IMR-90 (cell line): ENCODE measurements around the gene STRIP2. TPM values are rescaled to one million over a fixed set of nuclear protein-coding genes. Genes with fewer than 3 reads are reported as not detected.

Experiments used
- ATAC-seq: fragments of 200-7000 bp; cut with Tn5 transposase; 2 replicates; pipeline ENCODE4 v1.9.1; 2020; ENCODE audit warnings: low read depth, mild to moderate bottlenecking, moderate library complexity
- BruUV-seq: library from RNA; stranded (reverse); fragments of 400-500 nt; replicated peaks from 2 replicates; lab custom pipeline; 2021; lab: Mats Ljungman, UMichigan
- CTCF ChIA-PET: fragments of 300-600 bp; formaldehyde crosslinking; extraction: SDS; loops from one replicate; lab custom pipeline; 2021; ENCODE audit warnings: antibody characterized with exemption; lab: Yijun Ruan, JAX
- POLR2A ChIA-PET: fragments of 300-600 bp; sonication (Branson Sonifier 250); formaldehyde crosslinking; loops from one replicate; lab custom pipeline; 2022; ENCODE audit warnings: antibody characterized with exemption; ENCODE audit not compliant: unreplicated experiment; lab: Charles Lee
- DNase-seq: peaks from one replicate; pipeline ENCODE4 v3.0.0; 2013
- H2AFZ ChIP-seq: replicated peaks from 2 replicates; pipeline ENCODE3; 2013; ENCODE audit warnings: low read length, mild to moderate bottlenecking; ENCODE audit not compliant: poor library complexity
- H2AK5ac ChIP-seq: 2 replicates; pipeline ENCODE4 v1.6.1; 2013; ENCODE audit warnings: low read depth, low read length, inconsistent platforms
- H2AK9ac ChIP-seq: replicated peaks from 2 replicates; pipeline ENCODE3; 2013; ENCODE audit warnings: mild to moderate bottlenecking, low read depth, low read length, moderate library complexity; ENCODE audit not compliant: poor library complexity
- H2BK120ac ChIP-seq: 2 replicates; pipeline ENCODE4 v1.6.1; 2013; ENCODE audit warnings: low read depth, low read length, inconsistent platforms
- H2BK15ac ChIP-seq: 3 replicates; pipeline ENCODE4 v1.6.1; 2013; ENCODE audit warnings: low read depth, low read length, inconsistent platforms
- H2BK20ac ChIP-seq: 2 replicates; pipeline ENCODE4 v1.6.1; 2013; ENCODE audit warnings: low read depth, mild to moderate bottlenecking, inconsistent platforms, low read length, moderate library complexity
- H2BK5ac ChIP-seq: 2 replicates; pipeline ENCODE4 v1.6.1; 2013; ENCODE audit warnings: mild to moderate bottlenecking, low read depth, low read length, inconsistent platforms; ENCODE audit not compliant: poor library complexity, severe bottlenecking
- H3K14ac ChIP-seq: replicated peaks from 2 replicates; pipeline ENCODE4 v1.6.1; 2013; ENCODE audit warnings: low read depth, low read length, inconsistent platforms
- H3K18ac ChIP-seq: 2 replicates; pipeline ENCODE4 v1.6.1; 2013; ENCODE audit warnings: low read depth, low read length, control low read depth
- H3K23ac ChIP-seq: 2 replicates; pipeline ENCODE4 v1.6.1; 2013; ENCODE audit warnings: low read depth, low read length, inconsistent platforms
- H3K27ac ChIP-seq: 2 replicates; pipeline ENCODE4 v1.5.1; 2013; ENCODE audit warnings: mild to moderate bottlenecking, control low read depth, low read length; ENCODE audit not compliant: insufficient read depth
- H3K27me3 ChIP-seq: 2 replicates; pipeline ENCODE4 v1.6.1; 2013; ENCODE audit warnings: low read length; ENCODE audit not compliant: control insufficient read depth, insufficient read depth
- H3K36me3 ChIP-seq: 2 replicates; pipeline ENCODE4 v1.6.1; 2013; ENCODE audit warnings: low read length, mixed read lengths; ENCODE audit not compliant: control insufficient read depth, insufficient read depth
- H3K4ac ChIP-seq: 2 replicates; pipeline ENCODE4 v1.6.1; 2013; ENCODE audit warnings: low read depth, low read length, inconsistent platforms
- H3K4me1 ChIP-seq: 2 replicates; pipeline ENCODE4 v1.6.1; 2013; ENCODE audit warnings: low read length, mixed read lengths; ENCODE audit not compliant: control insufficient read depth, insufficient read depth
- H3K4me2 ChIP-seq: 2 replicates; pipeline ENCODE4 v1.6.1; 2013; ENCODE audit warnings: low read depth, mild to moderate bottlenecking, control low read depth, low read length, moderate library complexity
- H3K4me3 ChIP-seq: 2 replicates; pipeline ENCODE4 v1.5.1; 2013; ENCODE audit warnings: low read depth, mild to moderate bottlenecking, control low read depth, low read length, moderate library complexity; ENCODE audit not compliant: insufficient read depth
- H3K56ac ChIP-seq: 2 replicates; pipeline ENCODE4 v1.6.1; 2013; ENCODE audit warnings: low read length, inconsistent platforms; ENCODE audit not compliant: insufficient read depth; ENCODE audit errors: extremely low read depth
- H3K79me1 ChIP-seq, 2 experiments: 2 replicates each; pipeline ENCODE4 v1.6.1; 2013; ENCODE audit warnings: low read length in 2 of 2, inconsistent platforms in 1 of 2, low read depth in 1 of 2
- H3K9ac ChIP-seq: 2 replicates; pipeline ENCODE4 v1.6.1; 2013; ENCODE audit warnings: low read depth, low read length, control low read depth
- H3K9me1 ChIP-seq: 2 replicates; pipeline ENCODE4 v1.6.1; 2013; ENCODE audit warnings: low read length, inconsistent platforms; ENCODE audit not compliant: insufficient read depth
- H3K9me3 ChIP-seq: 2 replicates; pipeline ENCODE4 v1.6.1; 2013; ENCODE audit warnings: low read length; ENCODE audit not compliant: control insufficient read depth, insufficient read depth
- H4K20me1 ChIP-seq: 2 replicates; pipeline ENCODE4 v1.6.1; 2013; ENCODE audit warnings: low read length, inconsistent platforms; ENCODE audit not compliant: insufficient read depth
- H4K5ac ChIP-seq: 2 replicates; pipeline ENCODE4 v1.6.1; 2013; ENCODE audit warnings: mild to moderate bottlenecking, low read depth, low read length, control low read depth
- H4K8ac ChIP-seq, 2 experiments: 2 replicates each; pipeline ENCODE4 v1.6.1; 2013; ENCODE audit warnings: low read depth in 2 of 2, low read length in 2 of 2, control low read depth in 1 of 2, inconsistent platforms in 1 of 2
- H4K91ac ChIP-seq: 2 replicates; pipeline ENCODE4 v1.6.1; 2013; ENCODE audit warnings: low read depth, low read length, inconsistent platforms; ENCODE audit not compliant: insufficient read depth
- BHLHE40 ChIP-seq: fragments of 150-350 bp; IDR thresholded peaks from 2 replicates; pipeline ENCODE4 v1.6.1; 2016; ENCODE audit warnings: mild to moderate bottlenecking, low read depth, low read length
- CEBPB ChIP-seq: IDR thresholded peaks from 2 replicates; pipeline ENCODE4 v1.6.1; 2012; ENCODE audit warnings: low read depth, low read length, improper control_type of control experiment
- CHD1 ChIP-seq: IDR thresholded peaks from 2 replicates; pipeline ENCODE4 v1.6.1; 2012; ENCODE audit warnings: low read depth, low read length, improper control_type of control experiment
- CTCF ChIP-seq: conservative IDR thresholded peaks from 2 replicates; pipeline ENCODE4 v1.5.1; 2012; ENCODE audit warnings: mild to moderate bottlenecking, low read depth, low read length, improper control_type of control experiment
- ELK1 ChIP-seq: fragments of 150-350 bp; IDR thresholded peaks from 2 replicates; pipeline ENCODE4 v1.6.1; 2016; ENCODE audit warnings: low read depth, mild to moderate bottlenecking, low read length, moderate library complexity, borderline replicate concordance
- FOS ChIP-seq: fragments of 150-350 bp; IDR thresholded peaks from 2 replicates; pipeline ENCODE4 v1.6.1; 2016; ENCODE audit warnings: low read depth, low read length
- MAFK ChIP-seq: IDR thresholded peaks from 2 replicates; pipeline ENCODE4 v1.6.1; 2012; ENCODE audit warnings: low read depth, low read length, improper control_type of control experiment
- MAZ ChIP-seq: IDR thresholded peaks from 2 replicates; pipeline ENCODE4 v1.6.1; 2012; ENCODE audit warnings: low read depth, mild to moderate bottlenecking, low read length, improper control_type of control experiment, moderate library complexity, borderline replicate concordance
- MXI1 ChIP-seq: IDR thresholded peaks from 2 replicates; pipeline ENCODE4 v1.6.1; 2012; ENCODE audit warnings: low read depth, mild to moderate bottlenecking, low read length, moderate library complexity, borderline replicate concordance
- NFE2L2 ChIP-seq: fragments of 150-350 bp; IDR thresholded peaks from 2 replicates; pipeline ENCODE4 v1.6.1; 2016; ENCODE audit warnings: low read depth, mild to moderate bottlenecking, low read length
- POLR2A ChIP-seq: IDR thresholded peaks from 2 replicates; pipeline ENCODE4 v1.6.1; 2012; ENCODE audit warnings: mild to moderate bottlenecking, low read depth, low read length
- RAD21 ChIP-seq: IDR thresholded peaks from 2 replicates; pipeline ENCODE4 v1.6.1; 2012; ENCODE audit warnings: low read length, improper control_type of control experiment
- RCOR1 ChIP-seq: IDR thresholded peaks from 2 replicates; pipeline ENCODE4 v1.6.1; 2012; ENCODE audit warnings: mild to moderate bottlenecking, low read length, improper control_type of control experiment; ENCODE audit not compliant: insufficient replicate concordance
- RFX5 ChIP-seq: IDR thresholded peaks from 2 replicates; pipeline ENCODE4 v1.8.0; 2012; ENCODE audit warnings: low read depth, mild to moderate bottlenecking, low read length, moderate library complexity
- SMC3 ChIP-seq: fragments of 150-350 bp; IDR thresholded peaks from 2 replicates; pipeline ENCODE4 v1.6.1; 2016; ENCODE audit warnings: low read depth, mild to moderate bottlenecking, antibody characterized with exemption, low read length, moderate library complexity
- USF2 ChIP-seq: fragments of 150-350 bp; IDR thresholded peaks from 2 replicates; pipeline ENCODE4 v1.6.1; 2017; ENCODE audit warnings: mild to moderate bottlenecking, antibody characterized with exemption, low read length, low read depth
- WGBS, 2 experiments: methylation state at CpG; one replicate each; pipeline versions ENCODE4 v1.1.5 to v1.1.7; 2013; ENCODE audit warnings: missing lambda C conversion rate in 2 of 2; ENCODE audit not compliant: insufficient read length in 1 of 2; ENCODE audit errors: extremely low coverage in 2 of 2; 5-methylcytosine and 5-hydroxymethylcytosine counted together
- dilution Hi-C: fragments of 300-500 bp; cut with HindIII; formaldehyde crosslinking; loops from one replicate; pipeline ENCODE4 v1.14.3; 2018; ENCODE audit warnings: low sequenced_read_pairs; ENCODE audit not compliant: unreplicated experiment
- in situ Hi-C: fragments of 300-500 bp; cut with MboI; formaldehyde crosslinking; loops from 3 replicates; pipeline ENCODE4 v1.14.3; 2019; ENCODE audit warnings: low sequenced_read_pairs, inconsistent platforms, mixed read lengths
- intact Hi-C: fragments of 100-400 bp; cut with micrococcal nuclease; formaldehyde crosslinking; loops from 2 replicates; pipeline ENCODE4 v1.10.0; 2022
- polyA plus RNA-seq, 3 experiments: library from polyadenylated mRNA; depleted of rRNA; stranded (reverse); fragments of >200 nt; gene quantifications; 2 replicates each; pipeline ENCODE4 v1.2.3, GENCODE V29; 2012; ENCODE audit warnings: low replicate concordance in 1 of 3
- total RNA-seq: library from RNA; depleted of rRNA; stranded (reverse); fragments of >200 nt; gene quantifications from 2 replicates; pipeline ENCODE4 v1.2.3, GENCODE V29; 2012

The STRIP2 gene
- total and polyA plus RNA-seq, 2 of the 4 experiments (the other 2 are of a cell fraction): 1.8 to 3.0 TPM

- dilution Hi-C loops: no loop called here
- Histone ChIP-seq H3K9me3 (no peaks in the 10 kb centered on the region), H3K9ac (no peak overlapping the region), H4K5ac (no peak overlapping the region), H3K4me3 (no peak overlapping the region), H3K14ac (no peak overlapping the region), H3K27me3 (no peaks in the 10 kb centered on the region), H3K36me3 (no peaks in the 10 kb centered on the region), H3K9me1 (peaks cover 5% of the 10 kb centered on the region; the same call in 1 of the 2 replicates), H2BK15ac (no peak overlapping the region), H2BK20ac (no peak overlapping the region), H4K8ac (no peak overlapping the region), H3K23ac (no peak overlapping the region), H3K18ac (no peak overlapping the region), H2AFZ (no peak overlapping the region), H3K4me2 (no peak overlapping the region), H2AK5ac (no peak overlapping the region), H3K56ac (no peak overlapping the region), H3K4ac (no peak overlapping the region), H4K20me1 (no peaks in the 10 kb centered on the region), H2AK9ac (peak overlapping the region; percentile 29), H4K91ac (no peak overlapping the region), H3K4me1 (no peaks in the 10 kb centered on the region), H2BK120ac (no peak overlapping the region), H3K79me1 (no peaks in the 10 kb centered on the region), H2BK5ac (no peak overlapping the region), H3K27ac (no peak overlapping the region)
- DNase-seq (no peak), ATAC-seq (no peak)
- BruUV-seq: no TSS peak
- no CpG with 5 or more reads among the region's 5 CpGs for WGBS, 2 experiments
- intact Hi-C loops: no loop called here
- CTCF ChIA-PET: no interaction called here
- POLR2A ChIA-PET: no interaction called here
- in situ Hi-C loops: no loop called here
- TF ChIP-seq USF2 (no peak), CHD1 (no peak), FOS (no peak), NFE2L2 (no peak), CTCF (no peak), RAD21 (no peak), CEBPB (no peak), RCOR1 (no peak), ELK1 (no peak), POLR2A (no peak), MXI1 (no peak), SMC3 (no peak), RFX5 (no peak), MAZ (no peak), BHLHE40 (no peak), MAFK (no peak)
Observed at GRCh38 chr7:129458171-129458570, 23.9 kb downstream of the STRIP2 start.
